GOT3 (cell line): ENCODE data around the gene EFCC1.

ENCODE experiments used
- DNase-seq: peaks from one replicate; lab custom pipeline; 2025; ENCODE audit warnings: mixed read lengths; lab: John Stamatoyannopoulos, UW

EFCC1 gene

GRCh38 chr3:128994581-128995546 is 6.2 kb upstream of the EFCC1 start:
- DNase-seq = no peak

- no peak for DNase-seq
Measured at GRCh38 chr3:128995737-128996136, 5.4 kb upstream of the EFCC1 start.

- no peak for DNase-seq
Measured at GRCh38 chr3:128996200-128996599, 4.9 kb upstream of the EFCC1 start.

GRCh38 chr3:128996726-128997125 is 4.4 kb upstream of the EFCC1 start:
- DNase-seq = no peak

GRCh38 chr3:128997486-128998133 is 3.5 kb upstream of the EFCC1 start:
- DNase-seq = no peak

GRCh38 chr3:128998561-128998960 is 2.5 kb upstream of the EFCC1 start:
- DNase-seq = no peak

- DNase-seq = no peak
Measured at GRCh38 chr3:128999102-128999501, 2.0 kb upstream of the EFCC1 start.

- DNase-seq = no peak
Measured at GRCh38 chr3:129000742-129001100, 383 bp upstream of the EFCC1 start.

- no peak for DNase-seq
Measured at GRCh38 chr3:129001806-129002572, 885 bp downstream of the EFCC1 start.

GRCh38 chr3:129002573-129003569 is 1.8 kb downstream of the EFCC1 start:
- DNase-seq = no peak

- DNase-seq = no peak
Measured at GRCh38 chr3:129003578-129004112, 2.5 kb downstream of the EFCC1 start.

- no peak for DNase-seq
Measured at GRCh38 chr3:129004639-129005295, 3.7 kb downstream of the EFCC1 start.

GRCh38 chr3:129005526-129006303 is 4.6 kb downstream of the EFCC1 start:
- DNase-seq = no peak

- DNase-seq = no peak
Measured at GRCh38 chr3:129006864-129007263, 5.8 kb downstream of the EFCC1 start.

GRCh38 chr3:129007792-129008191 is 6.7 kb downstream of the EFCC1 start:
- DNase-seq = no peak

GRCh38 chr3:129009266-129009665 is 8.2 kb downstream of the EFCC1 start:
- no peak for DNase-seq

- DNase-seq = no peak
Measured at GRCh38 chr3:129010310-129010956, 9.3 kb downstream of the EFCC1 start.

GRCh38 chr3:129013491-129013891 is 12.4 kb downstream of the EFCC1 start:
- DNase-seq = no peak

GRCh38 chr3:129014148-129014547 is 13.0 kb downstream of the EFCC1 start:
- DNase-seq = no peak
